ENCODE measurements around the gene CCL27. TPM values are rescaled to one million over a fixed set of nuclear protein-coding genes. Genes with fewer than 3 reads are reported as not detected.

CCL27 gene
- total and polyA plus RNA-seq, 2 of the 8 experiments (the other 6 are each of a cell fraction or from before 2014, with no cell fraction given), result 0.42 TPM; not detected in 1

DNA sequence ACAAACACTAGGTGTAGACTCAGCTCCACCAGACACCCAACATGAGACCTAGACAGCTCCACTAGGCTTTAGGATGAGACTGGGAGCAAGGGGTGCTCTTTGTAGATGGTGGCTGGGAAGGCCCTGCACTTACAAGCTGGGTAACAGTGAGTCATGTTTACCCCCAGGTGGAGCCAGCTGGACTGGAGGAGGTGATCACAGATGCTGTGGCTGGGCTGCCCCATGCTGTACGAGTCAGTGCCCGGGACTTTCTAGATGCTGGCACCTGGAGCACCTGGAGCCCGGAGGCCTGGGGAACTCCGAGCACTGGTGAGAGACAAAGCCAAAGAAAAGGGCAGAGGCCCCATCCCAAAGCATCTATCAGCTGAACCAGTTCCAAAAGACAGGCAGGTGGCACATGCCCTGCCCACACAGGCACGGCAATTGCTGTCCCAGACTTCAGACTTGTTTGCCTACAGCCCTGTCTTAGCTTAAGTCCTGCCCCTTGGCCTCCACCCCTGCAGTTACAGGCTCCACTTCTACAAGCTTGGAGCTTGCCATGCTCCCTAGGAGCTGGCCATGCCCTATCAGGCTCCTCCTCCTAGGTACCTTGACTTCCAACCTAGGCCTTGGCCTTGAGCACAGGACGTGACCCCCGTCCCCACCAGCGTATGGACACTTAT lies 2.7 kb downstream of the CCL27 start (continued):
- TF ChIP-seq POLR2AphosphoS5 (IDR thresholded peaks at IDR 0.05; ENCODE audit: low read depth, low read length) (no peak), JUND (IDR thresholded peaks at IDR 0.05; ENCODE audit: low read length) (no peak), MAFK (IDR thresholded peaks at IDR 0.05; ENCODE audit: low read depth, low read length) (no peak), CHD2 (IDR thresholded peaks at IDR 0.05; ENCODE audit: low read length) (no peak)

All from H1 (cell line).